ENCODE results near the gene AGAP1.

AGAP1 gene

DNA sequence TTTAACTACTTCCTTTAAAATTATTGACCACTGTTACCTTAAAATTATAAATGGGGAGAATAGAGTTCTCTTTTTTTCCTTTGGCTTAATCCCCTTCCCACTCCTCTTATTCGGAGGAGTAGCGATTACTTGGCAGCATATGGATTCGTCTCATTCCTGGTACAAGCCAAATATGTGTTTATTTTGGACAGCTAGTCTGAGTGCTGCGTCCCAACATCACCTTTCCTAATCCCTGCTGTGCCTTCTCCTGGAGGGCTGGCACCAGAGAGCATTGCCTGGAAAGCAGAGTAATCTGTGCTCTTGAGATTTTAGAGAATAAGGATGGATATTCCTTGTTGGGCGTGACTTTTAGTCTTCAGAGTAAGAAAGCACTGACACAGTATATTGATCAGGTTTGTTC is 185.6 kb downstream of the AGAP1 start:
- intact Hi-C loops (cut with DNase I): loop anchor here (5.0 kb wide), 1 partner anchor 53 kb away; no protein-coding TSS in a partner anchor

DNA sequence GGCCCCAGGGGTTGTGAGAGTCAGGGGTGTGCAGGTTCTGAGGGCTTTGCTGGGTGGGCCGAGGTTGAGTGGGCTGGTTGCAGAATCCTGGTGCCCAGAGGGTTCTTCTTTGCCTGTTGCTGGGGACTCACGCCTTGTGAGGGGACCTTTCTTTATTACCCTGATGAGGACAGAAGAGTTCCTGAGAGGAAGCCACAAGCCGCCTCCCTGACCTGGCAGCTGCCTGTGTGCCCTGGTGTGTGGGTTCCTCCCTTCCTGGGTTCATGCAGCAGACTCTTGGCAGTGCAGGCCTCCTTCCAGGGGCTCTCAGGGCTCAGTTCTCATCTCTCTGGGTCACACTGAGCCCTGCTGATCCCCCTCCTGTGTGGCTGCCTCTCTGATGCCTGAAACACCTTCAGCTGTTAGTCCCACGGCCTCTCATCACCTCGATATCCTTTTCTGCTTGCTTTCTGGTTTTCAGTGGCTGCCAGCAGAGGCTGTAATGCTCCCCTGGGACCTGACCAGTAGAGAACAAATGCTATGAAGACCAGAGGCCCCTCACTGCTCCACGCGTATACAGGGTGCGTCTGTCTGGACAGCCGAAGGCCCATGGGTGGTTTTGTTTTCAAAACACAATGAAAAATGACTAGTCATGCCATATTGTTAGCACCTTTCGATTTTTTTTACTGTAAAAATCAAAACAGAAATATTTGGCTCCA is 191.3 kb downstream of the AGAP1 start:
- intact Hi-C loops (cut with DNase I): no loop called here
- DNase-seq: no peak

More for the DNA sequence above, 185.6 kb downstream of the AGAP1 start:
- DNase-seq: no peak

- peak in 2 of 10 donors; percentile 65 to 83 for DNase-seq
- intact Hi-C loops (cut with DNase I): no loop called here
These were observed 194.9 kb downstream of the AGAP1 start for GRCh38 chr2:235688511-235689426.

DNA sequence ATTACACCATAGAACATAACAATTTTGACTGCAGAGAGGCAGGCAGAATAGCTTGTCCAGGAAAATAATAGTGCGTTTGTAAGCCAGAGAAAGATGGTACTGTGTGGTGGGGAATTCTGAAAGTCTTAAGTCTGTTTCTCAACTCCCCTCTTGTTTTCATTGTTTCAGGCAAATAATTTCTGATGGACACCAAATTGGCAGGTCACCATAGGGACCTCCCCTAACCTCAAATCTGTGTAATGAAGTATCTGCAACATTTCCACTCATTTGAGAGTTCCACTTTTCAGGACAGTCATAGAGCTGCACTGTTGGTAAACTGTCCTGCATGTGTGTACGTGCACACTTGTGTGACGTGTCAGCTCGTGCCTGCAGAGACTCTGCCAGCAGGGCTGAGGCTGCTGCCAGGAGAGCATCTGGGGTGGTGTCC is 195.6 kb downstream of the AGAP1 start:
- intact Hi-C loops (cut with DNase I): no loop called here
- DNase-seq: no peak

- intact Hi-C loops (cut with DNase I): no loop called here
- no peak for DNase-seq
These were observed 196.4 kb downstream of the AGAP1 start for GRCh38 chr2:235690082-235690808.

DNA sequence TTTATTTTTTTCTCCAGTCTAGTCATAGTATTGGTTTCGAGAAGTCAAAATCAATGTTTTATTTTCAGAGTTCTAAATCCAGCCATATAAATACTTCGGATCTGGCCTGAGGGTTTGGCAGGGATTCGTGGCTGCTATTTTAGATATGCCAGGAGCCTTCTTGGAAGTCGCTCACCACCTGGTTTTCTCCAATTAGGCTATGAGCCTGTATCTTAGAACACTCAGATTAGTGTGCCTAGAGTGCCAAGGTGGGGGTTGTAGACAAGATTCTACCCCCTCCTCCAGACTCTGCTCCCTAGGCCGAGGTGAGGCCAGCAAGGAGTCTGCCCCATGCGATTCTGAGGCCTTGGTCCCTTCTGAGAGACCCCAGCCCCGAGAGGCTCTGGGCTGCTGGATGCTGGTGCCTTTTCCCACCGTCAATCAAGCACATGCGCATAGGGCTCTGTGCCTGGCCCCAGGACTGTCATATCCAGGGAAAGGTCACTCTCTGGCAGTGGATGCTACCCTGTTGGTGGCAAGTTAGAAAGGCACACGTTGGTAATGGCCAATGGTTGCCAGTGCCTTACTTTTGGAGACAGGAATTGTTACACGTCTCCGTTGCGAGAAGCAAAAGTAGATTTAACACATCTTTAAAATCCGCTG is 197.1 kb downstream of the AGAP1 start:
- DNase-seq: peak in 1 of 10 donors; percentile 61
- intact Hi-C loops (cut with DNase I): no loop called here

DNA sequence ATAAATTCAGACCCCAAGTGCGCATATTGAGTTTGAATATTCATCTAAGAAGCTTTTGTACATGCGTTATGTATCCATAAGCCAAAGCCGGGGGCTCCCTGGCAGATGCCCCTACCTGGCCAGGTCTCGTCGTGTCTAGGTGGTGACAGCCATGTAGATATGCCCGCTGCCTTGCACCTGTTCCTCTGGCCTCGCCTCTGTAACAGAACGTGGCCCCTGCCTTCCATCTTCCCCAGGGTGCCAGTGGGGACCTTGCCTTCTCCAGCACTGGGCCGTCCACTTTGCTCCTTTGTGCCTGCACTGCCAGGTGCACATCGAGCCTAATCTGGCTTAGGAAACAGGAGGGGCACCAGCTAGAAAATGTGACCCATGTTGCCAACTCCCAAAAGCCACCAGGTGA is 198.2 kb downstream of the AGAP1 start:
- peak in 1 of 10 donors; percentile 43 for DNase-seq
- intact Hi-C loops (cut with DNase I): no loop called here

GRCh38 chr2:235692671-235693171 is 198.9 kb downstream of the AGAP1 start:
- peak in 1 of 10 donors; percentile 15 for DNase-seq
- intact Hi-C loops (cut with DNase I): no loop called here

GRCh38 chr2:235693279-235693678 is 199.4 kb downstream of the AGAP1 start:
- DNase-seq: peak in 2 of 10 donors; percentile 1 to 10
- intact Hi-C loops (cut with DNase I): no loop called here

GRCh38 chr2:235694721-235695601 is 201.1 kb downstream of the AGAP1 start:
- intact Hi-C loops (cut with DNase I): no loop called here
- DNase-seq: peak in 2 of 10 donors; percentile 11 to 37

DNA sequence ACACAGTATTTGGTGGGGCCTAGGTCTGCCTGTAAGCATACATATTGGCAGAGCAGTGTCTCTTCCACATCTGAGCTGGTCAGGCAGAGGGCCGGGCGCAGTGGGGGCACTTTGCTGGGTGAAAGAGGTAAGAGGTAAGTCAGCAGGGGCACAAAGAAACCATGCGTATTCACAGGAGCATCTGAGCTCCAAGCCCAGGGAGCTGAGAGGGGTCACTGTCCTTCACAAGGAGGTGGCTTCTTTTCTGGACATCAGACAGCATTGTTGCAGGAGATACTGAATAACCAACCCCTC is 201.7 kb downstream of the AGAP1 start:
- intact Hi-C loops (cut with DNase I): no loop called here

DNA sequence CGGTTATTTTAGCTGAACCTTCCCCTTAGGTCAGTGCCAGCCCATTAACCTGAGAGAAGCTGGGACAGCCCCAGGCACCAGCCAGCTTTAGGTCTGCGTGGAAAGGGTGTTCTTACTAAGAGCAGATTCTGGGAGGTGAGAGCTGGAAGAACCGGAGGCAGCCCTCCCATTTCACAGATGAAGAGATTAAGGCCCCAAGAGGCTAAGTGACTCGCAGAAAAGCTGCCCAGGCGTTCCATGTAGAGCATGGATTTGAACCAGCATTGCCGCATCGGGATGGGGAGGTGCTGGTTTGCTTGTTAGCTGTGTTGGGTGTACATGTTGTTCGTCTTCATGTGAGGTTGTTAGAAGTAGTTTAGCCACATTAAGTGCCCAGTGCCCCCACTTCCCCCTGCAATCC is 203.2 kb downstream of the AGAP1 start:
- peak in 2 of 10 donors; percentile 8 to 37 for DNase-seq
- intact Hi-C loops (cut with DNase I): no loop called here

More for the DNA sequence above, 201.7 kb downstream of the AGAP1 start:
- peak in 1 of 10 donors; percentile 14 for DNase-seq

DNA sequence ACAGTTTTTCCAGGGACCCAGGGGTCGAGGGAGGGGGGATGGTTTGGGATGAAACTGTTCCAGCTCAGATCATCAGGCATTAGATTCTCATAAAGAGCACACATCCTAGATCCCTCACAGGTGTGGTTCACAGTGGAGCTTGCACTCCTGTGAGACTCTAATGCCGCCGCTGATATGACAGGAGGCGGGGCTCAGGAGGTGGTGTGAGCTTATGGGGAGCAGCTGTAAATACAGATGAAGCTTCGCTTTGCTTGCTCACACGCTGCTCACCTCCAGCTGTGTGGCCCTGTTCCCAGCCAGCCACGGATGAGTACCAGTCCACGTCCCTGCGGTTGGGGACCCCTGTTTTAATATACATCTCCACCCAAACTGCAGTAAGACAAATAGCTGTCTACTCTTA is 204.2 kb downstream of the AGAP1 start:
- intact Hi-C loops (cut with DNase I): no loop called here
- peak in 3 of 10 donors; percentile 13 to 67 (median 65) for DNase-seq

DNA sequence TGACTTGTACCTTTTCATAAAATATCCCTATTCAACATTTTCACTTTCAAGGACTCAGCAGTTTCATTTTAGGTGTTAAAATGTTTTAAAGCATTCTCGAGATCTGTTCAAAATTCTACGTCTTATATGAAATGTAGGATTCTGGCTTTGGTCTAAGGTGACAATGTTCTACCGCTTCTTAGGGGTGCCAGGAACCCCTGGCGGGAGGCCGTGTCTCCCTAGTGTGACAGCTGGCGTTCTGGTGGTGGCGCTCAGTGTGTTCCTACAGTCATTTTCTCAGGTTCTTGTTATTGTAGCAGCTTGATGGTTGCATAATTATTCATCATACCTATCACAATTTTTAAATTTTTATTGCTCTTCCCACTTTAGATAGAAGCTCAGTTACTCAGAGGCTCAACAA is 204.6 kb downstream of the AGAP1 start:
- intact Hi-C loops (cut with DNase I): no loop called here
- DNase-seq: peak in 4 of 10 donors; percentile 13 to 92 (median 76)

DNA sequence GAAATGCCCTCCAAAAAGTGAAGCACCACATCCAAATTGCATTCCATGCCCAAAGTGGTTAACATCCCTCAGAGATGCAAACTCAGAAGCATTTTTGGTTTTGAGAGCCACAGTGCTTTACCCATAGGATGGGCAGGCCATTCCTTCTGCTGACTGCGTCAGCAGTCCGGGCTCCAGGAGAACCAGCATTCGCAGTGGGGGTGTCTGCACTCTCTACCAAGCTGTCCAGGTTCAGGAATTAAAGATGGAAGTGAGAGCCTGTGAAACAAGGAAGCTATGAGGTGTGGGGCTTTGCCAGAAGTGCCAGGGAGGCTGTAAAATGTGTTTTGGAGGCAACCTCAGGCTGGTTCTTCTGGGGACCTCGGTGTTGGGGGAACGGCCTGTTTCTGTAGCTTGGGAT is 205.7 kb downstream of the AGAP1 start:
- DNase-seq: peak in 3 of 10 donors; percentile 14 to 76 (median 63)
- intact Hi-C loops (cut with DNase I): no loop called here

- intact Hi-C loops (cut with DNase I): no loop called here
- peak in 3 of 10 donors; percentile 15 to 61 (median 49) for DNase-seq
These were observed 207.6 kb downstream of the AGAP1 start for GRCh38 chr2:235701206-235701981.

DNA sequence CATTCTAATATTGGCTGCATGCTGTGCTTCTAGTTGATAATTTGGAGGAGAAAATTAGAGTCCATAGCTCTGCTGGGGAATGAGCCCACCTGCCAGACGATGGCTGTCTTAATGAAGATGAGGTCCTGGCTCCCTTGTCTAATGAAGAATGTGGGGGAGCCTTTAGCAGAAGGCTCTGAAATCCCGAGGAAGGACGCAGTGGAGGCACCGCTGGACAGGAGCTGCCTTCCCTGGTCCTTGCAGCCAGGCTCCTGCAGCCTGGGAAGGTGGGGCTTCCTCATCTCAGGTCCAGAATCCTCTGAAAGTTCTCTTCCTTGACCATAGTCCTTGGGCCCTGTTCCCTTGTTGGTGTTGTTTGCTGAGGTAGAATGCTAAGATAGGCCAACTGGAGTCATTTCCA is 208.3 kb downstream of the AGAP1 start:
- peak in 1 of 10 donors; percentile 45 for DNase-seq
- intact Hi-C loops (cut with DNase I): no loop called here

GRCh38 chr2:235703711-235704295 is 210.0 kb downstream of the AGAP1 start:
- DNase-seq: peak in 1 of 10 donors; percentile 54
- intact Hi-C loops (cut with DNase I): no loop called here

Measured in posterior cingulate gyrus (tissue), 11 donors.